ENCODE data around the gene CLK2.

The CLK2 gene

GRCh38 chr1:155273343-155274245 is at the start of gene CLK2:
CLK2 (minus strand) TSS chr1:155273504; CDS start chr1:155270977, 2,527 bp downstream.
- DNase-seq = peak; percentile 86

- DNase-seq = peak; percentile 15
These were observed 49.3 kb upstream of the CLK2 start for GRCh38 chr1:155322571-155322952.

GRCh38 chr1:155321639-155322503 is 48.6 kb upstream of the CLK2 start:
- DNase-seq = no peak

GRCh38 chr1:155320661-155321617 is 47.6 kb upstream of the CLK2 start, which contains the start of gene RUSC1:
RUSC1 (plus strand) TSS chr1:155320894; CDS start chr1:155321774, 880 bp downstream.
- peak; percentile 3 for DNase-seq

- no peak for DNase-seq
These were observed 46.9 kb upstream of the CLK2 start for GRCh38 chr1:155320252-155320651.

- DNase-seq = no peak
These were observed 46.2 kb upstream of the CLK2 start for GRCh38 chr1:155319536-155319935.

GRCh38 chr1:155318082-155318481 is 44.8 kb upstream of the CLK2 start:
- DNase-seq = no peak

- DNase-seq = no peak
These were observed 43.6 kb upstream of the CLK2 start for GRCh38 chr1:155316922-155317321.

- DNase-seq = no peak
These were observed 40.0 kb upstream of the CLK2 start for GRCh38 chr1:155313261-155313660.

- DNase-seq = no peak
These were observed 36.2 kb upstream of the CLK2 start for GRCh38 chr1:155309423-155310021.

GRCh38 chr1:155308493-155309422 is 35.5 kb upstream of the CLK2 start, which contains the start of gene FDPS:
FDPS (plus strand) TSS chr1:155308866; CDS start chr1:155309790, 924 bp downstream.
- peak; percentile 99 for DNase-seq

GRCh38 chr1:155307247-155307740 is 34.0 kb upstream of the CLK2 start:
- peak; percentile 22 for DNase-seq

- DNase-seq = no peak
These were observed 32.6 kb upstream of the CLK2 start for GRCh38 chr1:155305881-155306391.

- peak; percentile 53 for DNase-seq
These were observed 31.3 kb upstream of the CLK2 start for GRCh38 chr1:155304558-155305063.

GRCh38 chr1:155301342-155301841 is 28.1 kb upstream of the CLK2 start, which contains the start of gene PKLR:
PKLR (minus strand) TSS chr1:155301438; CDS start chr1:155301395, 43 bp downstream.
- DNase-seq = no peak

- DNase-seq = no peak
These were observed 27.4 kb upstream of the CLK2 start for GRCh38 chr1:155300553-155301329.

- no peak for DNase-seq
These were observed 26.7 kb upstream of the CLK2 start for GRCh38 chr1:155300024-155300423.

GRCh38 chr1:155297384-155297783 is 24.1 kb upstream of the CLK2 start:
- no peak for DNase-seq

- no peak for DNase-seq
These were observed 23.4 kb upstream of the CLK2 start for GRCh38 chr1:155296661-155297060.

Data from kidney glomerular epithelial cell (primary cell).